ENCODE results near the gene PLA2G4A.

Gene PLA2G4A

GRCh38 chr1:186828611-186829454, at the start of gene PLA2G4A:
Gene PLA2G4A (plus strand): TSS chr1:186828949. CDS start chr1:186854355, 25,406 bp downstream.
- DNase-seq (ENCODE audit: low read depth): no peak

GRCh38 chr1:186780076-186780475, 48.7 kb upstream of the PLA2G4A start:
- no peak for DNase-seq (ENCODE audit: low read depth)

GRCh38 chr1:186781730-186782129, 47.0 kb upstream of the PLA2G4A start:
- no peak for DNase-seq (ENCODE audit: low read depth)

GRCh38 chr1:186782791-186783190, 46.0 kb upstream of the PLA2G4A start:
- DNase-seq (ENCODE audit: low read depth): no peak

- no peak for DNase-seq (ENCODE audit: low read depth)
Measured at GRCh38 chr1:186783193-186783592, 45.6 kb upstream of the PLA2G4A start.

GRCh38 chr1:186785503-186785902, 43.2 kb upstream of the PLA2G4A start:
- no peak for DNase-seq (ENCODE audit: low read depth)

- no peak for DNase-seq (ENCODE audit: low read depth)
Measured at GRCh38 chr1:186790101-186790500, 38.6 kb upstream of the PLA2G4A start.

- no peak for DNase-seq (ENCODE audit: low read depth)
Measured at GRCh38 chr1:186792870-186793581, 35.7 kb upstream of the PLA2G4A start.

GRCh38 chr1:186793582-186793927, 35.2 kb upstream of the PLA2G4A start:
- DNase-seq (ENCODE audit: low read depth): no peak

GRCh38 chr1:186798960-186799688, 29.6 kb upstream of the PLA2G4A start:
- no peak for DNase-seq (ENCODE audit: low read depth)

GRCh38 chr1:186799689-186800054, 29.1 kb upstream of the PLA2G4A start:
- no peak for DNase-seq (ENCODE audit: low read depth)

GRCh38 chr1:186802388-186802787, 26.4 kb upstream of the PLA2G4A start:
- no peak for DNase-seq (ENCODE audit: low read depth)

- no peak for DNase-seq (ENCODE audit: low read depth)
Measured at GRCh38 chr1:186804679-186805078, 24.1 kb upstream of the PLA2G4A start.

GRCh38 chr1:186806477-186806876, 22.3 kb upstream of the PLA2G4A start:
- no peak for DNase-seq (ENCODE audit: low read depth)

GRCh38 chr1:186807163-186807562, 21.6 kb upstream of the PLA2G4A start:
- DNase-seq (ENCODE audit: low read depth): no peak

GRCh38 chr1:186811892-186812291, 16.9 kb upstream of the PLA2G4A start:
- DNase-seq (ENCODE audit: low read depth): no peak

- DNase-seq (ENCODE audit: low read depth): no peak
Measured at GRCh38 chr1:186812570-186812969, 16.2 kb upstream of the PLA2G4A start.

GRCh38 chr1:186813420-186813819, 15.3 kb upstream of the PLA2G4A start:
- no peak for DNase-seq (ENCODE audit: low read depth)

GRCh38 chr1:186819126-186819525, 9.6 kb upstream of the PLA2G4A start:
- DNase-seq (ENCODE audit: low read depth): no peak

- no peak for DNase-seq (ENCODE audit: low read depth)
Measured at GRCh38 chr1:186819563-186819962, 9.2 kb upstream of the PLA2G4A start.

- no peak for DNase-seq (ENCODE audit: low read depth)
Measured at GRCh38 chr1:186829686-186830587, 1.2 kb downstream of the PLA2G4A start.

GRCh38 chr1:186831168-186831567, 2.4 kb downstream of the PLA2G4A start:
- no peak for DNase-seq (ENCODE audit: low read depth)
